ENCODE measurements around the gene FCHO1.
A peak's percentile ranks its signal among the peaks of the same experiment; 100 is the strongest.

FCHO1 gene

GRCh38 chr19:17743874-17744580, 7.2 kb upstream of the FCHO1 start:
- no peak overlapping the region for H3K9ac ChIP-seq (ENCODE audit: low read length)
- no peak overlapping the region for H3K4me3 ChIP-seq (ENCODE audit: low read length)
- no peaks in the 10 kb centered on the region for H3K36me3 ChIP-seq (ENCODE audit: control insufficient read depth, insufficient read depth, low read length)
- H3K4me1 ChIP-seq (ENCODE audit: control insufficient read depth, insufficient read depth, low read length) = no peaks in the 10 kb centered on the region
- H3K27ac ChIP-seq (ENCODE audit: low read depth, low read length) = no peak overlapping the region
- H3K27me3 ChIP-seq (ENCODE audit: control insufficient read depth, insufficient read depth, low read length) = no peaks in the 10 kb centered on the region

DNA sequence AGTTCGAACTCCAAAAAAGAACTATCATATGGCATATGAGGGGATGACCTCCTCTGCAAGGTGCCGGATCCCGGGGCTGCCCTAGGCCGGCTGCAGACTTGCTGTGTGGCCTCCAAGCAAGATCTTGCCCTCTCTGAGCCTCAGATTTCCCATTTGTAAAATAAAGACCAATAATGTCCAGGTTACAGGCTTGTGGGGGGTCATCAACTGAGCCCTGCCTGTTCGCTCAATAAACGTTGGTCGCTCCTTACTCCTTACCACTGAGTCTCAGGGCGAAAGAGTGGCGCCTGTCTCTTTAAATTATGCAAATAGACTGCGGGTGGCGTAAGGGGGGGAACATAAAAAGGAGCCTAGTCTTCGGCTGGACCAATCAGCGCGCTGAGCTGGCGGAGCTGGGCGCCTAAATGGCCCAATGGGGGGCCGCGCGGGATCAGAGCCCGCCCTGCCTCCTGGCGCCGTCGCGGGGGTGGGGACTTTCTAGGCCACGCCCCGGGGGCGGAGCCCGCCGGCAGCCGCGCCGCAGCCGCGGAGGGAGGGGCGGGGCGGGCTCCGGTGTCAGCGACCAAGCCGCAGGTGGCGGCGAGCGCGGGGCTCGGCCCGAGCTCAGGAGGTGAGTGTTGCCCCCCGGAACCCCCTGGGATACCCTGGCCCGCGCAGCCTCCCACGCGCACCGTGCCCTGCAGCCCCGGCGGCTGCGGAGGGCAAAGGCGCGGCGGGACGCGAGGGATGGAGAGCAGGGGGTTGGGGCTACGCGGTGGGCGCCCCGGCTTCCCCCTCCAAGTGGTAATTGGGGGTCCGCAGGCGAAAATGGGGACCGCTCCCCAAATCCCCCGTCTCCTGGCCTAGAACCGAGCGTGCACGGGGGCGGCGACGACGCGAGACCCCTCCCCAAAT, 3.8 kb upstream of the FCHO1 start:
- Histone ChIP-seq H3K27ac (ENCODE audit: low read depth, low read length) (no peak overlapping the region), H3K36me3 (ENCODE audit: control insufficient read depth, insufficient read depth, low read length) (no peaks in the 10 kb centered on the region), H3K9ac (ENCODE audit: low read length) (no peak overlapping the region), H3K27me3 (ENCODE audit: control insufficient read depth, insufficient read depth, low read length) (no peaks in the 10 kb centered on the region), H3K4me3 (ENCODE audit: low read length) (peak overlapping the region; percentile 44), H3K4me1 (ENCODE audit: control insufficient read depth, insufficient read depth, low read length) (no peaks in the 10 kb centered on the region)

GRCh38 chr19:17748884-17749638, 2.2 kb upstream of the FCHO1 start:
- H3K27ac ChIP-seq (ENCODE audit: low read depth, low read length) = no peak overlapping the region
- H3K9ac ChIP-seq (ENCODE audit: low read length) = no peak overlapping the region
- no peak overlapping the region for H3K4me3 ChIP-seq (ENCODE audit: low read length)
- no peaks in the 10 kb centered on the region for H3K27me3 ChIP-seq (ENCODE audit: control insufficient read depth, insufficient read depth, low read length)
- H3K36me3 ChIP-seq (ENCODE audit: control insufficient read depth, insufficient read depth, low read length) = no peaks in the 10 kb centered on the region
- no peaks in the 10 kb centered on the region for H3K4me1 ChIP-seq (ENCODE audit: control insufficient read depth, insufficient read depth, low read length)

DNA sequence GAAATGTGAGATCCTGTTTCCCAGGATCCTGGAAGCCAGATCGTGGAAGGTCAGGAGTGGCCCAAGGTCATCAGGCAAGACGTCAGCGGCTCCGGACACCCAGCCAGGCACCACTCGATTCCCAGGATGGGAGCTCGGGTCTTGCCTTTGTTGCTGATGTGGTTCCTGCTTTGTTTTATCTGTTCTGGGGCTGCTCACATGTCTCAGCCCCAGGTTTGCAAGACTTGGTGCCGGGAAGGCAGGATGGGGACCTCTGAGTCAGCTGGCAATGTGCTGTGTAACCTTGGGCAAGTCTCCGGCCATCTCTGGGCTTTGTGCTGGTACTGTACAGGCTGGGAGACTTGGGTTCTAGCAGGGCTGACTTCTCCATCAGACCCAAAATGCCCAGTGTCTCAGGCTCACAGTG, 1.4 kb upstream of the FCHO1 start:
- no peaks in the 10 kb centered on the region for H3K36me3 ChIP-seq (ENCODE audit: control insufficient read depth, insufficient read depth, low read length)
- no peak overlapping the region for H3K4me3 ChIP-seq (ENCODE audit: low read length)
- H3K27me3 ChIP-seq (ENCODE audit: control insufficient read depth, insufficient read depth, low read length) = no peaks in the 10 kb centered on the region
- no peak overlapping the region for H3K9ac ChIP-seq (ENCODE audit: low read length)
- H3K27ac ChIP-seq (ENCODE audit: low read depth, low read length) = no peak overlapping the region
- no peaks in the 10 kb centered on the region for H3K4me1 ChIP-seq (ENCODE audit: control insufficient read depth, insufficient read depth, low read length)

- Histone ChIP-seq H3K27ac (ENCODE audit: low read depth, low read length) (no peak overlapping the region), H3K27me3 (ENCODE audit: control insufficient read depth, insufficient read depth, low read length) (no peaks in the 10 kb centered on the region), H3K4me3 (ENCODE audit: low read length) (peak overlapping the region; percentile 45), H3K4me1 (ENCODE audit: control insufficient read depth, insufficient read depth, low read length) (no peaks in the 10 kb centered on the region), H3K36me3 (ENCODE audit: control insufficient read depth, insufficient read depth, low read length) (no peaks in the 10 kb centered on the region), H3K9ac (ENCODE audit: low read length) (peak overlapping the region; percentile 24)
Measured at GRCh38 chr19:17751912-17752273, 616 bp downstream of the FCHO1 start.

GRCh38 chr19:17752865-17753639, 1.8 kb downstream of the FCHO1 start:
- no peaks in the 10 kb centered on the region for H3K4me1 ChIP-seq (ENCODE audit: control insufficient read depth, insufficient read depth, low read length)
- H3K27ac ChIP-seq (ENCODE audit: low read depth, low read length) = no peak overlapping the region
- H3K4me3 ChIP-seq (ENCODE audit: low read length) = no peak overlapping the region
- H3K36me3 ChIP-seq (ENCODE audit: control insufficient read depth, insufficient read depth, low read length) = no peaks in the 10 kb centered on the region
- no peaks in the 10 kb centered on the region for H3K27me3 ChIP-seq (ENCODE audit: control insufficient read depth, insufficient read depth, low read length)
- H3K9ac ChIP-seq (ENCODE audit: low read length) = no peak overlapping the region

DNA sequence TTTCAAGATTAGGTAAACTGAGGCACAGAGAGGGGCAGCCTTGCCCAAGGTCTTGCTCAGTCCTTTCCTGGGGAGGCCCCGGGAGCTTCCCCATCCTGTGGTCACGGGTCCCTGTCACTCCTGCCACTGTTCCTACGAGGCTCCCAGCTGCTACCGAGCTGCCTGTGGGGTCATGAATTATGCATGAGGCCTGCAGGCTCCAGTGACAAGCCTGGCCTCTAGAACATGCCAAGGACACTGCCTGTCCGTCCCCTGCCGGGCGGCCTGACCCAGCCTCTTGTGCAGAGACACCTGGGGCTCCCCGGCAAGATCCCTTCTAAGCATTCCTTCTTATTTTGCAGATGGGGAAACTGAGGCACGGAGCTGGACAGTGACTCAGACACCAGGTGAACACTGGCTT, 2.7 kb downstream of the FCHO1 start:
- no peak overlapping the region for H3K4me3 ChIP-seq (ENCODE audit: low read length)
- no peaks in the 10 kb centered on the region for H3K36me3 ChIP-seq (ENCODE audit: control insufficient read depth, insufficient read depth, low read length)
- no peaks in the 10 kb centered on the region for H3K4me1 ChIP-seq (ENCODE audit: control insufficient read depth, insufficient read depth, low read length)
- no peak overlapping the region for H3K27ac ChIP-seq (ENCODE audit: low read depth, low read length)
- no peaks in the 10 kb centered on the region for H3K27me3 ChIP-seq (ENCODE audit: control insufficient read depth, insufficient read depth, low read length)
- H3K9ac ChIP-seq (ENCODE audit: low read length) = no peak overlapping the region

- Histone ChIP-seq H3K36me3 (ENCODE audit: control insufficient read depth, insufficient read depth, low read length) (no peaks in the 10 kb centered on the region), H3K27me3 (ENCODE audit: control insufficient read depth, insufficient read depth, low read length) (no peaks in the 10 kb centered on the region), H3K4me1 (ENCODE audit: control insufficient read depth, insufficient read depth, low read length) (no peaks in the 10 kb centered on the region), H3K27ac (ENCODE audit: low read depth, low read length) (no peak overlapping the region), H3K4me3 (ENCODE audit: low read length) (no peak overlapping the region), H3K9ac (ENCODE audit: low read length) (no peak overlapping the region)
Measured at GRCh38 chr19:17754634-17755442, 3.6 kb downstream of the FCHO1 start.

DNA sequence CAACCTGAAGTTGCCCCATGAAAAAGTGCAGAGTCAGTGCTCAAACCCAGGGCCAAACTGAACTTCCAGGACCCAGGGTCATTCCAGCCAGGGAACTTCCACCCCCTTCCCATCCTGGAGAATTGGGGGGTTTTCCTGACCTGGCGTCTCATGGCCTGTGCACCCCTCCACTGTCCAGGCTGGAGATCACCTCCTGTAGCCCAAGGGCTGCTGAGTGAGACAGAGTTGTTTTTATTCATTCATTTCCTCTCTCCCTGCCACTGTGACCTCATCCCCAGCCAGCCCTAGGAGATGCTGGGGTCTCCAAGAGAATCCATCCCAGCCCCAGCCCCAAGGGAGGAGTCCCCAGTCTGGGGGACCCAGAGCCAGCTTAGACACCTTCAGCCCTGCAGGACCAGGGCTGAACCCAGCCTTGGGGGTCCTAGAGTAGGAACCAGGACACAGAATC, 4.2 kb downstream of the FCHO1 start:
- no peaks in the 10 kb centered on the region for H3K36me3 ChIP-seq (ENCODE audit: control insufficient read depth, insufficient read depth, low read length)
- no peak overlapping the region for H3K9ac ChIP-seq (ENCODE audit: low read length)
- no peaks in the 10 kb centered on the region for H3K27me3 ChIP-seq (ENCODE audit: control insufficient read depth, insufficient read depth, low read length)
- H3K4me3 ChIP-seq (ENCODE audit: low read length) = no peak overlapping the region
- H3K27ac ChIP-seq (ENCODE audit: low read depth, low read length) = no peak overlapping the region
- H3K4me1 ChIP-seq (ENCODE audit: control insufficient read depth, insufficient read depth, low read length) = no peaks in the 10 kb centered on the region

DNA sequence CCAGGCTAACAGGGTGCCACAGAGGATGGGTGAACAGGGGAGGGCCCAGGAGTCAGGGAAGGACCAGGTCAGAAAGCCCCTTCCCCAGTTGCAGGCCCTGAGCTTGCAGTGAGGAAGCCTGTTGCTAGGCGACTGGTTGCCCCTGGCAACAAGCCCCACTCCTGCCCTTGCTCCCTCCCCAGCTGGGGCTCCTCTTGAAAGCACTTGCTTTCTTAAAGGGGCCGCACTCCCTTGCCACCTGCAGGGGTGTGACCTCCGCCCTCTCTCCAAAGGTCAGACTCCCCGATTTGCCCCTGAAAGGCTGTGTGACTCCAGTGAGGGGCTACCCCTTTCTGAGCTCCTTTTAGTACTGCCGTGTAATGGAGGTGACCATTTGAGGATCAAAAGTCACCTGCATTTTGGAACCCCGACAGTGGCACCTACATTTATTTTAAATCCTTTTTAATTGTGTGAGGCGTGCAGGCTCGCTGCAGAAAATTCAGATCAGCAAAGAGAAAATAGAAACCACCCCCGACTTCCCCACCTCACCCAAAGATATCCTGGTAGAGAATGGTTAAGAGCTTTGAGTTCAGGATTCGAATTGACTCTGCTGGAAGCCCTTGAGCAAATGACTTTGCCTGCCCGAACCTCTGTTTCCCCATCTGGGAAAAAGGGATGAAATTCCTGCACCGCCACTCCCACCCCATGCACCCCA, 4.8 kb downstream of the FCHO1 start:
- Histone ChIP-seq H3K4me1 (ENCODE audit: control insufficient read depth, insufficient read depth, low read length) (no peaks in the 10 kb centered on the region), H3K9ac (ENCODE audit: low read length) (no peak overlapping the region), H3K4me3 (ENCODE audit: low read length) (no peak overlapping the region), H3K27me3 (ENCODE audit: control insufficient read depth, insufficient read depth, low read length) (no peaks in the 10 kb centered on the region), H3K36me3 (ENCODE audit: control insufficient read depth, insufficient read depth, low read length) (no peaks in the 10 kb centered on the region), H3K27ac (ENCODE audit: low read depth, low read length) (no peak overlapping the region)

- Histone ChIP-seq H3K36me3 (ENCODE audit: control insufficient read depth, insufficient read depth, low read length) (no peaks in the 10 kb centered on the region), H3K4me3 (ENCODE audit: low read length) (no peak overlapping the region), H3K9ac (ENCODE audit: low read length) (no peak overlapping the region), H3K4me1 (ENCODE audit: control insufficient read depth, insufficient read depth, low read length) (no peaks in the 10 kb centered on the region), H3K27ac (ENCODE audit: low read depth, low read length) (no peak overlapping the region), H3K27me3 (ENCODE audit: control insufficient read depth, insufficient read depth, low read length) (no peaks in the 10 kb centered on the region)
Measured at GRCh38 chr19:17757125-17757524, 5.8 kb downstream of the FCHO1 start.
